Measurements from ENCODE around the gene SLC6A20.

DNA sequence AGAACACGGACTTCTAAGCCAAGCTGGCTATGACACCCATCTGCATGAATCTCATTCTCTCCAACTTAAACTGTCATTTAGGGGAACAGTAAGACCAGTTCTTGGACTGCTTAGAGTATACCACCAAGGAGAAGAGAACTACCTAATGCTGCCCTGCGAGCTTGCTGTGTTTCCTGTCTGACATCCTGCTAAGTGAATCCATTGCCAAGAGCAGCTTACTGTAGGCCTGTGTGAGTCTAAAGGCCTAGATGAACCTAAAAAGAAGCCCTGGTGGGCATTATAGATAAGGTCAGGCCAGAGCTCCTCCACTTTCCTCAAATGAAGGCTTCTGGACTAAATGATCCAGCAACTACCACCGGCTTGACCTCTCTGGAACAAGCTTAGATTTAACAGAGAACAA, 30.6 kb upstream of the SLC6A20 start:
- TF ChIP-seq, protein P1, sequence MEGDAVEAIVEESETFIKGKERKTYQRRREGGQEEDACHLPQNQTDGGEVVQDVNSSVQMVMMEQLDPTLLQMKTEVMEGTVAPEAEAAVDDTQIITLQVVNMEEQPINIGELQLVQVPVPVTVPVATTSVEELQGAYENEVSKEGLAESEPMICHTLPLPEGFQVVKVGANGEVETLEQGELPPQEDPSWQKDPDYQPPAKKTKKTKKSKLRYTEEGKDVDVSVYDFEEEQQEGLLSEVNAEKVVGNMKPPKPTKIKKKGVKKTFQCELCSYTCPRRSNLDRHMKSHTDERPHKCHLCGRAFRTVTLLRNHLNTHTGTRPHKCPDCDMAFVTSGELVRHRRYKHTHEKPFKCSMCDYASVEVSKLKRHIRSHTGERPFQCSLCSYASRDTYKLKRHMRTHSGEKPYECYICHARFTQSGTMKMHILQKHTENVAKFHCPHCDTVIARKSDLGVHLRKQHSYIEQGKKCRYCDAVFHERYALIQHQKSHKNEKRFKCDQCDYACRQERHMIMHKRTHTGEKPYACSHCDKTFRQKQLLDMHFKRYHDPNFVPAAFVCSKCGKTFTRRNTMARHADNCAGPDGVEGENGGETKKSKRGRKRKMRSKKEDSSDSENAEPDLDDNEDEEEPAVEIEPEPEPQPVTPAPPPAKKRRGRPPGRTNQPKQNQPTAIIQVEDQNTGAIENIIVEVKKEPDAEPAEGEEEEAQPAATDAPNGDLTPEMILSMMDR (IDR thresholded peaks at IDR 0.05; ENCODE audit: low read depth, low read length): no peak
- TF ChIP-seq MAX (IDR thresholded peaks at IDR 0.05; ENCODE audit: low read depth, low read length) (no peak), MYC (IDR thresholded peaks at IDR 0.05; ENCODE audit: low read depth, low read length) (no peak)

Measured in NB4 (cell line).